NCI-H187 (cell line): Measurements from ENCODE around the gene TMEM89.

Experiments used
- DNase-seq, 2 experiments: peaks; one replicate each; lab custom pipeline; 2025; lab: John Stamatoyannopoulos, UW

TMEM89 gene

DNA sequence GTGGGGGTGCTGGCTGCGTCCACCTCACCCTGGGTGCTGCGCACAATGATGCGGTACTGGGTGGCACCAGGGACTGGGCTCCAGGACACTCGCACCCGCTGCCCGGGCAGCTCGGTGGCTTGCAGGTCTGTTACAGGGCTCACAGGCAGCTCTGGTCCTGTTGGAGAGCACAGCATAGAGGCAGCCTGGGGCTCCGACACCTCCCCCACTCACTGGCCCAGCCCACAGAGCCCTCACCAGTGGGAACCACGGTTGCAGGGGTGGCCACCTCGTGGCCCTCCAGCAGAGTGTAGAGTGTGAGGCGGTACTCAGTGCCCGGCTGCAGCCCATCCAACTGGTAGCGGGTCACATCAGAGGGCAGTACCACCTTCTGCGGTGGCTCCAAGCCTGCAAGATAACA, 30.1 kb downstream of the TMEM89 start:
- DNase-seq: no peak

DNA sequence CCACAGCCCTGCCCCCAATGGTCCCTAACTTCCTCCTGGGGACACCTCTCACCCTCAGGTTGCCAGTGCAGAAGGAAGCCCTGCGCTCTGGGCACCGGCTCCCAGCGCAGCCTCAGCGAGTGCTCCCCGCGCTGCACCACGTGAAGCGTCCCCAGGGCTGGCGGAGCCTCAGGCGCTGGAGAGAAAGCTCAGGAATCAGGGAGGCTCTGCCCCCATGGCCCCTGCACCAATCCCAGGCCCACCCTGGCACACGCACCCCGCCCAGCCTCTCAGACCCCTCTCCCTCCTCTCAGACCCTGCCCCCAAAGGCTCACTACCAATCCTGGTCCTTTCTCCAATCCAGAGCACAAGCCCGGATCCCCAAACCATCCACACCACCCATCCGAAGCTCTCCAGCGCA, 33.3 kb downstream of the TMEM89 start:
- DNase-seq: no peak

- no peak for DNase-seq
Observed at GRCh38 chr3:48587686-48588085, 33.9 kb downstream of the TMEM89 start.

GRCh38 chr3:48585411-48585810, 36.2 kb downstream of the TMEM89 start:
- no peak for DNase-seq

- no peak for DNase-seq
Observed at GRCh38 chr3:48584836-48585235, 36.7 kb downstream of the TMEM89 start.

GRCh38 chr3:48581621-48582481, 39.7 kb downstream of the TMEM89 start:
- DNase-seq: no peak

DNA sequence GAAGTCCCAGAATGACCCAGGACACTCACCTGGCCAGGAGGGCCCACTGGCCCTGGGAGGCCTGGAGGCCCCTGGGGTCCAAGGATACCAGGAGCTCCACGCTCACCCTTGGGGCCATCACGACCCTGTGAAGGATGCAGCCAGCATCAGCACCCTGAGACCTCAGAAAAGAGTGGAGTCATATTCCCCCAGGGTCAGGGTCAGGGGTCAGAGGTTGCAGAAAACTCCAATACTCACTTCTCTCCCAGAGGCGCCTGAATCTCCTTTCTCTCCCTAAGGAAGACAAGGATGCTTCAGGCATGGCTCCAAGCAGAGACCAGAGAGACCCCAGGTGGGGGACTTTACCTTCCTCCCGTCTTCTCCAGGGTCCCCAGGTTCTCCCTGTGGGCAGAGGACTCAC, 44.9 kb downstream of the TMEM89 start:
- no peak for DNase-seq

DNA sequence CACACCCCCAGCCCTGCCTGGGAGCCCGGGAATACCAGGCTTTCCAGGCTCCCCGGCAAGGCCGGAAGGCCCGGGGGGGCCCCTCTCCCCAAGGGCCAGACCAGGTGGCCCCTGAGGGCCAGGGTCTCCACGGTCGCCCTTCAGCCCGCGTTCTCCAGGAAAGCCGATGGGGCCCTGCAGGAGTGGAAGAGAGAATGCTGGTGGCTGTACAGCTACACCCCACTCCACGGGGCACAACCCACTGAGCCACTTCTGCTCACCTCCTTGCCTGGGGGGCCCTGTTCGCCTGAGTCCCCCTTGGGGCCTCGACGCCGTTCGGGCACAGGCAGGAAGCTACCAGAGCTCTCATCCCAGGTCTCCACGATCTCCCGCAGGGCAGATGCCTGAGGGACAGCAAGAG, 46.2 kb downstream of the TMEM89 start:
- DNase-seq: no peak

- no peak for DNase-seq
Observed at GRCh38 chr3:48573973-48574585, 47.5 kb downstream of the TMEM89 start.

GRCh38 chr3:48572517-48572916, 49.1 kb downstream of the TMEM89 start:
- DNase-seq: no peak

DNA sequence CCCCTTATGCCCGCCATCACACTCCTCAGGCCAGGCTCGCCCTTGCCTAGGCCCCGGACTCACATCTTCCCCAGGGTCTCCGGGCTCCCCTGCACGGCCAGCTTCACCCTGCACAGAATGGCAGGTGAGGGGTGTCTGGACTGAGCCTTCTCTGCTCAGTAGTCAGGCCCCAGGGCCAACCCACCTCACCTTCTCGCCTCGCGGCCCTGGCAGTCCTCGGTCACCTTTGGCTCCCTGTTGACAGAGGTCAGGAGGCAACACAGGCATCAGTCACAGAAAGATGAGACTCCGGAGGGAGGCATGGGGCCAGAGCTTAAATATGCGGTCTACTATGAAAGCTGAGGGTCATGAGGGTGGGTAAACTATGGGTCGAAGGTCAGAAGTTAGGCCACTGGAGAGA, 49.6 kb downstream of the TMEM89 start:
- no peak for DNase-seq
